ENCODE measurements around the gene LDB2. TPM values are rescaled to one million over a fixed set of nuclear protein-coding genes. Genes with fewer than 3 reads are reported as not detected.

LDB2 gene
- total and polyA plus RNA-seq, 2 donors (not counting 1 experiment from before 2014, with no cell fraction given), result 41.6 to 78.3 TPM

DNA sequence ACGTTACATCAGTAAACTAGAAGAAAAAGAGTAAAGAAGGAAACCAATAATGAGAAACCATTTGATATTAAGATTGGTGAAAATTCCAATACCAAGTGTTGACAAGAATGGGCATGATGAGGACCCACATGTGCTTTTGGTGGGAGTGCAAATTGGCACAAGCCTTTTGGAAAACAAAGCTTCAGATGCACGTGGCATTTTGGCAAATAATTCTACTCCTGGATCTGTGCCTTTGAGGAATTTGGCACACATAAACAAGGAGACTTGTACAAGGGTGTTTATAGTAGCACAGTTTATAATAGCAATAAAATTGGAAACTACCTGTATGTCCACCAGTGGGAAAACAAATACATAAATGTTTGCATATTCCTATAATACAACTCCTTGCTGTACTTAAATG is 347.9 kb downstream of the LDB2 start:
- H3K4me3 ChIP-seq (replicated peaks in 1 of 4; ENCODE audit: control extremely low read depth in 1 of 4, insufficient read depth in 1 of 4, low read depth in 3 of 4, low read length in 4 of 4), result no peak overlapping the region
- DNase-seq (ENCODE audit: low read depth in 2 of 2), result no peak
- no peak overlapping the region for H2AFZ ChIP-seq (ENCODE audit: low read length)
- no peaks in the 10 kb centered on the region for H3K9me3 ChIP-seq (ENCODE audit: control insufficient read depth, insufficient read depth, low read depth, low read length)
- TF ChIP-seq, protein P1, sequence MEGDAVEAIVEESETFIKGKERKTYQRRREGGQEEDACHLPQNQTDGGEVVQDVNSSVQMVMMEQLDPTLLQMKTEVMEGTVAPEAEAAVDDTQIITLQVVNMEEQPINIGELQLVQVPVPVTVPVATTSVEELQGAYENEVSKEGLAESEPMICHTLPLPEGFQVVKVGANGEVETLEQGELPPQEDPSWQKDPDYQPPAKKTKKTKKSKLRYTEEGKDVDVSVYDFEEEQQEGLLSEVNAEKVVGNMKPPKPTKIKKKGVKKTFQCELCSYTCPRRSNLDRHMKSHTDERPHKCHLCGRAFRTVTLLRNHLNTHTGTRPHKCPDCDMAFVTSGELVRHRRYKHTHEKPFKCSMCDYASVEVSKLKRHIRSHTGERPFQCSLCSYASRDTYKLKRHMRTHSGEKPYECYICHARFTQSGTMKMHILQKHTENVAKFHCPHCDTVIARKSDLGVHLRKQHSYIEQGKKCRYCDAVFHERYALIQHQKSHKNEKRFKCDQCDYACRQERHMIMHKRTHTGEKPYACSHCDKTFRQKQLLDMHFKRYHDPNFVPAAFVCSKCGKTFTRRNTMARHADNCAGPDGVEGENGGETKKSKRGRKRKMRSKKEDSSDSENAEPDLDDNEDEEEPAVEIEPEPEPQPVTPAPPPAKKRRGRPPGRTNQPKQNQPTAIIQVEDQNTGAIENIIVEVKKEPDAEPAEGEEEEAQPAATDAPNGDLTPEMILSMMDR (conservative IDR thresholded peaks at IDR 0.05 in 1 of 2, IDR thresholded peaks at IDR 0.05 in 1 of 2; ENCODE audit: low read depth in 1 of 2, low read length in 2 of 2), result no peak
- TF ChIP-seq EZH2 (IDR thresholded peaks at IDR 0.05; ENCODE audit: low read length, missing control alignments), result no peak
- H3K36me3 ChIP-seq (ENCODE audit: control insufficient read depth, insufficient read depth, low read length), result no peaks in the 10 kb centered on the region
- H3K4me2 ChIP-seq (ENCODE audit: extremely low read depth, insufficient read depth, low read length), result no peak overlapping the region
- H3K4me1 ChIP-seq (ENCODE audit: control insufficient read depth, extremely low read depth, insufficient read depth, low read length), result no peaks in the 10 kb centered on the region
- H3K9ac ChIP-seq (ENCODE audit: insufficient read depth, low read length), result no peak overlapping the region
- H3K27me3 ChIP-seq (ENCODE audit: control insufficient read depth, insufficient read depth, low read length), result no peaks in the 10 kb centered on the region
- H3K79me2 ChIP-seq (ENCODE audit: control insufficient read depth, insufficient read depth, low read length), result no peaks in the 10 kb centered on the region
- no peak overlapping the region for H3K27ac ChIP-seq (ENCODE audit: insufficient read depth, low read length)
- no peaks in the 10 kb centered on the region for H4K20me1 ChIP-seq (ENCODE audit: control insufficient read depth, extremely low read depth, insufficient read depth, low read length)

DNA sequence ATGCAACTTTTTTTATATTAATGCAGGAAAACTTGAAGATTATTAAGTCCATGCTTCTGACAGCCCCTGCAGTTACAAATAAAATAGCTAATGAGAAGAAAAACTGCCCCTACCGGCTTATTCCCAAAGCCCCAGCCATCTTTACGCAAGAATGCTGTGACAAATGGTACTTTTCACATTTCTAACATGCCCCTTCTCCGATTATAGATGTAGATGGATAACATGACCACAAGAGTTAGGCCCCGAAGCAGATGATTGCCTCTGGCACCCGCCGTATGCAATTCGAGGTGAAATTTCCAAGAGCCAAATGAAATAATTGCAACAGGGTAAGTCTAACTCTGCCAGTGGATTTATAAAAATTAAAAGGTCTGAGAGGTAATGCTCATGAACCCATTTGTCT is 352.8 kb downstream of the LDB2 start:
- no peaks in the 10 kb centered on the region for H3K79me2 ChIP-seq (ENCODE audit: control insufficient read depth, insufficient read depth, low read length)
- TF ChIP-seq, protein P1 (conservative IDR thresholded peaks at IDR 0.05 in 1 of 2, IDR thresholded peaks at IDR 0.05 in 1 of 2; ENCODE audit: low read depth in 1 of 2, low read length in 2 of 2), result no peak
- no peak for TF ChIP-seq EZH2 (IDR thresholded peaks at IDR 0.05; ENCODE audit: low read length, missing control alignments)

DNA sequence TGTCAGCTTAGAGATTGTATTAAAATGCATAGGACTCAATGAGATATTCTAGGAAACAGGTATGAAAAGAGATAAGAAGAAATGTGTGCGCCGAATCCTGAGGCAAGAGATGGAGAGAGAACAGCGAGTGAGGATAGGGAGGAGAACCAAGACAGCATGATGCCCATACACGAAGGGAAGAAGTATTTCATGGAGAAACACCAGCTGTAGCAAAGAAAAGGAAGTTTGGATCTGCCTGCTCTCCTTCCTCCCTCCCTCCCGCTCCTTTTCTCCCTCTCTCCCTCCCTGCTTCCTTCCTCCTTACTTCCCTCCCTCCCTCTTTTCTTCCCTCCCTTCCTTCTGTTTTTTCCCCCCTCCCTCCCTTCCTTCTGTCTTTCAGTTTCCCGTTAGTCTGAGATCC is 353.6 kb downstream of the LDB2 start:
- H3K4me3 ChIP-seq (replicated peaks in 1 of 4; ENCODE audit: control extremely low read depth in 1 of 4, insufficient read depth in 1 of 4, low read depth in 3 of 4, low read length in 4 of 4), result no peak overlapping the region
- H3K79me2 ChIP-seq (ENCODE audit: control insufficient read depth, insufficient read depth, low read length), result no peaks in the 10 kb centered on the region
- no peaks in the 10 kb centered on the region for H3K4me1 ChIP-seq (ENCODE audit: control insufficient read depth, extremely low read depth, insufficient read depth, low read length)
- H4K20me1 ChIP-seq (ENCODE audit: control insufficient read depth, extremely low read depth, insufficient read depth, low read length), result no peaks in the 10 kb centered on the region
- no peak overlapping the region for H3K27ac ChIP-seq (ENCODE audit: insufficient read depth, low read length)
- no peaks in the 10 kb centered on the region for H3K27me3 ChIP-seq (ENCODE audit: control insufficient read depth, insufficient read depth, low read length)
- no peak overlapping the region for H3K4me2 ChIP-seq (ENCODE audit: extremely low read depth, insufficient read depth, low read length)
- H2AFZ ChIP-seq (ENCODE audit: low read length), result no peak overlapping the region
- H3K9me3 ChIP-seq (ENCODE audit: control insufficient read depth, insufficient read depth, low read depth, low read length), result no peaks in the 10 kb centered on the region
- no peak for TF ChIP-seq EZH2 (IDR thresholded peaks at IDR 0.05; ENCODE audit: low read length, missing control alignments)
- TF ChIP-seq, protein P1 (conservative IDR thresholded peaks at IDR 0.05 in 1 of 2, IDR thresholded peaks at IDR 0.05 in 1 of 2; ENCODE audit: low read depth in 1 of 2, low read length in 2 of 2), result no peak
- H3K9ac ChIP-seq (ENCODE audit: insufficient read depth, low read length), result no peak overlapping the region
- no peak for DNase-seq (ENCODE audit: low read depth in 2 of 2)
- no peaks in the 10 kb centered on the region for H3K36me3 ChIP-seq (ENCODE audit: control insufficient read depth, insufficient read depth, low read length)

More for the DNA sequence above, 352.8 kb downstream of the LDB2 start:
- Histone ChIP-seq H3K27ac (ENCODE audit: insufficient read depth, low read length) (no peak overlapping the region), H4K20me1 (ENCODE audit: control insufficient read depth, extremely low read depth, insufficient read depth, low read length) (no peaks in the 10 kb centered on the region), H3K36me3 (ENCODE audit: control insufficient read depth, insufficient read depth, low read length) (no peaks in the 10 kb centered on the region), H3K27me3 (ENCODE audit: control insufficient read depth, insufficient read depth, low read length) (no peaks in the 10 kb centered on the region), H3K4me3 (replicated peaks in 1 of 4; ENCODE audit: control extremely low read depth in 1 of 4, insufficient read depth in 1 of 4, low read depth in 3 of 4, low read length in 4 of 4) (no peak overlapping the region), H3K4me1 (ENCODE audit: control insufficient read depth, extremely low read depth, insufficient read depth, low read length) (no peaks in the 10 kb centered on the region), H3K4me2 (ENCODE audit: extremely low read depth, insufficient read depth, low read length) (no peak overlapping the region), H2AFZ (ENCODE audit: low read length) (no peak overlapping the region), H3K9ac (ENCODE audit: insufficient read depth, low read length) (no peak overlapping the region), H3K9me3 (ENCODE audit: control insufficient read depth, insufficient read depth, low read depth, low read length) (no peaks in the 10 kb centered on the region)
- DNase-seq (ENCODE audit: low read depth in 2 of 2), result no peak
